ENCODE data around the gene WNT2B. TPM values are rescaled to one million over a fixed set of nuclear protein-coding genes. Genes with fewer than 3 reads are reported as not detected.
A peak's percentile ranks its signal among the peaks of the same experiment; 100 is the strongest.

The WNT2B gene
- total RNA-seq, 1 experiment from 2014 or later: 0.68 TPM

- no peak overlapping the region for H3T11ph ChIP-seq (ENCODE audit: low read length)
- no peak overlapping the region for H3K27ac ChIP-seq (ENCODE audit: insufficient read length, low read depth, low read length)
- Mint-ChIP-seq H3K36me3 (ENCODE audit: insufficient read depth in 1 of 3, low read depth in 3 of 3) (peaks cover 0 to 7% (median 3%) of the 10 kb centered on the region in 3 experiments; a peak in 2 of 7 replicates), H3K9me3 (no peaks in the 10 kb centered on the region), H3K27me3 (ENCODE audit: low read depth) (no peaks in the 10 kb centered on the region), H3K27ac (no peak overlapping the region), H3K4me3 (no peak overlapping the region; a peak in 1 of 5 replicates), H3K4me1 (peaks cover 37 to 39% of the 10 kb centered on the region in 2 experiments)
- H2AFZ ChIP-seq (ENCODE audit: low read length): no peak overlapping the region
- H2BK15ac ChIP-seq (ENCODE audit: low read depth, low read length): no peak overlapping the region
- H2BK12ac ChIP-seq (ENCODE audit: insufficient read length, low read depth, low read length): no peak overlapping the region
- no peak overlapping the region for H3K4ac ChIP-seq (ENCODE audit: low read depth, low read length)
- no peak overlapping the region for H3K4me2 ChIP-seq (ENCODE audit: insufficient read depth, insufficient read length, low read length)
- H4K5ac ChIP-seq (ENCODE audit: insufficient read length, low read depth, low read length): no peak overlapping the region
- no CpG with 5 or more reads among the region's 4 CpGs for WGBS (ENCODE audit: extremely low coverage, insufficient read length, low lambda C conversion rate)
- H3K4me1 ChIP-seq (ENCODE audit: insufficient read depth, low read length): peaks cover 3% of the 10 kb centered on the region; the same call in 1 of the 2 replicates
- no peaks in the 10 kb centered on the region for H4K20me1 ChIP-seq (ENCODE audit: control insufficient read depth, insufficient read depth, insufficient read length)
- no peak overlapping the region for H4K8ac ChIP-seq (replicated peaks; ENCODE audit: insufficient read length, low read depth, low read length)
- no peaks in the 10 kb centered on the region for H3K79me2 ChIP-seq (ENCODE audit: insufficient read depth, low read length)
- no peak overlapping the region for H3K18ac ChIP-seq (ENCODE audit: insufficient read length, low read depth, low read length)
- H2BK20ac ChIP-seq (ENCODE audit: low read depth, low read length, poor library complexity, severe bottlenecking): no peak overlapping the region
- no peak overlapping the region for H3K23ac ChIP-seq (ENCODE audit: insufficient read length, low read depth, low read length)
- H2BK120ac ChIP-seq (ENCODE audit: low read depth, low read length, poor library complexity, severe bottlenecking): peak overlapping the region; percentile 23
- H3K27me3 ChIP-seq (ENCODE audit: insufficient read depth, low read length): no peaks in the 10 kb centered on the region
- no peaks in the 10 kb centered on the region for H3K9me3 ChIP-seq (ENCODE audit: control insufficient read depth, low read depth, low read length)
- no peak overlapping the region for H3K56ac ChIP-seq (ENCODE audit: insufficient read length, low read depth, low read length)
- H3K14ac ChIP-seq (ENCODE audit: insufficient read depth, low read length): no peak overlapping the region
- no peak overlapping the region for H4K91ac ChIP-seq (ENCODE audit: insufficient read length, low read depth, low read length)
- DNase-seq: no peak
- H3K23me2 ChIP-seq (ENCODE audit: insufficient read length, low read depth, low read length, poor library complexity, severe bottlenecking): no peaks in the 10 kb centered on the region
- no peak for TF ChIP-seq CTCF (conservative IDR thresholded peaks at IDR 0.05)
- H3K9ac ChIP-seq (ENCODE audit: extremely low read depth, insufficient read length, low read length): no peak overlapping the region
- no peak overlapping the region for H2AK5ac ChIP-seq (ENCODE audit: insufficient read length, low read length)
- H2BK5ac ChIP-seq (ENCODE audit: insufficient read length, low read length): no peak overlapping the region
- no peaks in the 10 kb centered on the region for H3K79me1 ChIP-seq (ENCODE audit: insufficient read depth, low read depth, low read length, poor library complexity, severe bottlenecking)
Observed at GRCh38 chr1:112527266-112528010, 18.7 kb downstream of the WNT2B start.
